Colonic mucosa (tissue), 4 donors: ENCODE data around the gene SLC16A5. TPM values are rescaled to one million over a fixed set of nuclear protein-coding genes. Genes with fewer than 3 reads are reported as not detected.

ENCODE experiments used
- DNase-seq: peaks from one replicate; pipeline ENCODE4 v3.0.0-alpha.2; 2020
- H3K27ac ChIP-seq: fragments of 200-600 bp; one replicate; pipeline ENCODE4 v1.8.0; 2021
- H3K27me3 ChIP-seq: fragments of 200-600 bp; one replicate; pipeline ENCODE4 v1.8.0; 2021
- H3K36me3 ChIP-seq: fragments of 200-600 bp; one replicate; pipeline ENCODE4 v1.8.0; 2021
- H3K4me1 ChIP-seq: fragments of 200-600 bp; one replicate; pipeline ENCODE4 v1.8.0; 2021; ENCODE audit warnings: mild to moderate bottlenecking
- H3K4me3 ChIP-seq: fragments of 200-600 bp; one replicate; pipeline ENCODE4 v1.8.0; 2021
- H3K9ac ChIP-seq, 2 donors: one replicate each; pipeline ENCODE4 v1.7.0; 2013; ENCODE audit warnings: control low read depth in 2 of 2, low read depth in 2 of 2, low read length in 2 of 2
- H3K9me3 ChIP-seq: fragments of 200-600 bp; one replicate; pipeline ENCODE4 v1.8.0; 2021
- CTCF ChIP-seq: fragments of 200-600 bp; IDR thresholded peaks from one replicate; pipeline ENCODE4 v1.8.0; 2022; ENCODE audit warnings: antibody characterized with exemption, mild to moderate bottlenecking
- intact Hi-C: fragments of 100-400 bp; cut with DNase I; formaldehyde crosslinking; loops from one replicate; pipeline ENCODE4 v1.14.1; 2022
- total RNA-seq, 2 donors: library from RNA; stranded (reverse); fragmentation: NEBNext Ultra II Directional in 1 of 2; extraction: Animal tissue kit (Norgen Biotek cat#: 25700) in 1 of 2; gene quantifications; one replicate each; pipeline ENCODE4 v1.2.1, GENCODE V29; 2021
- donor health status: healthy.
- donor health status: DM: no; HTN: no; CAD: no.
- donor health status: DM: no; HTN: no; CAD: no.

SLC16A5 gene
- total RNA-seq, 2 donors from 2014 or later, result 19.4 to 50.1 TPM

- intact Hi-C loops, result no loop called here
Observed at GRCh38 chr17:75051941-75052340, 35.8 kb upstream of the SLC16A5 start.

GRCh38 chr17:75059369-75060345 is 28.1 kb upstream of the SLC16A5 start:
- H3K36me3 ChIP-seq, result peaks cover 3% of the 10 kb centered on the region
- DNase-seq, result no peak
- intact Hi-C loops, result loop anchor here (5.0 kb wide), 1 partner anchor 143 kb away; no protein-coding TSS in a partner anchor

More at GRCh38 chr17:75051941-75052340, 35.8 kb upstream of the SLC16A5 start:
- no peaks in the 10 kb centered on the region for H3K36me3 ChIP-seq
- H3K27me3 ChIP-seq, result no peaks in the 10 kb centered on the region
- H3K9me3 ChIP-seq, result no peaks in the 10 kb centered on the region
- DNase-seq, result no peak
- no peak overlapping the region for H3K4me3 ChIP-seq
- H3K4me1 ChIP-seq, result no peaks in the 10 kb centered on the region
- H3K9ac ChIP-seq, result no peak overlapping the region
- no peak for TF ChIP-seq CTCF
- no peak overlapping the region for H3K27ac ChIP-seq

GRCh38 chr17:75060434-75061054 is 27.2 kb upstream of the SLC16A5 start:
- Histone ChIP-seq H3K4me1 (no peaks in the 10 kb centered on the region), H3K4me3 (no peak overlapping the region), H3K9ac (no peak overlapping the region), H3K27me3 (no peaks in the 10 kb centered on the region), H3K36me3 (peaks cover 3% of the 10 kb centered on the region), H3K27ac (no peak overlapping the region), H3K9me3 (no peaks in the 10 kb centered on the region)
- TF ChIP-seq CTCF, result no peak
- intact Hi-C loops, result no loop called here
- DNase-seq, result no peak

More at GRCh38 chr17:75059369-75060345, 28.1 kb upstream of the SLC16A5 start:
- Histone ChIP-seq H3K4me1 (no peaks in the 10 kb centered on the region), H3K9me3 (no peaks in the 10 kb centered on the region), H3K4me3 (no peak overlapping the region), H3K27ac (peak overlapping the region; percentile 19), H3K27me3 (no peaks in the 10 kb centered on the region), H3K9ac (peak overlapping the region in 1 of 2 donors; percentile 36)
- TF ChIP-seq CTCF, result no peak

GRCh38 chr17:75061055-75061438 is 26.7 kb upstream of the SLC16A5 start:
- DNase-seq, result no peak
- Histone ChIP-seq H3K4me1 (no peaks in the 10 kb centered on the region), H3K27ac (no peak overlapping the region), H3K9me3 (no peaks in the 10 kb centered on the region), H3K4me3 (no peak overlapping the region), H3K36me3 (peaks cover 3% of the 10 kb centered on the region), H3K9ac (no peak overlapping the region), H3K27me3 (no peaks in the 10 kb centered on the region)
- TF ChIP-seq CTCF, result no peak
- intact Hi-C loops, result no loop called here

- Histone ChIP-seq H3K36me3 (peaks cover 3% of the 10 kb centered on the region), H3K27me3 (no peaks in the 10 kb centered on the region), H3K4me1 (no peaks in the 10 kb centered on the region), H3K9me3 (no peaks in the 10 kb centered on the region), H3K27ac (no peak overlapping the region), H3K9ac (no peak overlapping the region), H3K4me3 (no peak overlapping the region)
- intact Hi-C loops, result no loop called here
- DNase-seq, result no peak
- no peak for TF ChIP-seq CTCF
Observed at GRCh38 chr17:75061618-75062017, 26.1 kb upstream of the SLC16A5 start.
